ENCODE data around the gene KIF2B.
"Not testable (repeated sequence)": the region's sequence is repeated elsewhere in the genome, so short reads cannot be mapped to it uniquely, and the experiment has no call there.

The KIF2B gene

DNA sequence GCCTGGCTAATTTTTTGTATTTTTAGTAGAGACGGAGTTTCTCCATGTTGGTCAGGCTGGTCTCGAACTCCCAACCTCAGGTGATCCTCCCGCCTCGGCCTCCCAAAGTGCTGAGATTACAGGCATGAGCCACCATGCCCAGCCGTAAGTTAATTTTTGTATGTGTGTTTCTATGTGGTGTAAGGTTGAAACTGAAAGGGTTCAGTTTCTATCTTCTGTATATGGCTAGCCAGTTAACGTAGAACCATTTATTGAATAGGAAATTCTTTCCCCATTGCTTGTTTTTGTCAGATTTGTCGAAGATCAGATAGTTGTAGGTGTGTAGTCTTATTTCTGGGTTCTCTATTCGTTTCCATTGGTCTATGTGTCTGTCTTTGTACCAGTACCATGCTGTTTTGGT, 12.0 kb downstream of the KIF2B start:
- not testable (repeated sequence) for H3K4me1 Mint-ChIP-seq (ENCODE audit: low read depth); H3K36me3 Mint-ChIP-seq (ENCODE audit: low read depth); H3K27ac Mint-ChIP-seq; DNase-seq; H3K27me3 Mint-ChIP-seq; H3K4me3 Mint-ChIP-seq
- peaks cover 17% of the 10 kb centered on the region for H3K9me3 Mint-ChIP-seq

GRCh38 chr17:53837131-53837530, 14.4 kb downstream of the KIF2B start:
- Mint-ChIP-seq H3K27me3 (no peaks in the 10 kb centered on the region), H3K9me3 (peaks cover 15% of the 10 kb centered on the region), H3K4me3 (no peak overlapping the region), H3K36me3 (ENCODE audit: low read depth) (no peaks in the 10 kb centered on the region), H3K4me1 (ENCODE audit: low read depth) (no peaks in the 10 kb centered on the region), H3K27ac (no peak overlapping the region)
- DNase-seq, result no peak

GRCh38 chr17:53844491-53845107, 21.9 kb downstream of the KIF2B start:
- DNase-seq, result no peak
- H3K4me1 Mint-ChIP-seq (ENCODE audit: low read depth), result no peaks in the 10 kb centered on the region
- H3K4me3 Mint-ChIP-seq, result no peak overlapping the region
- H3K9me3 Mint-ChIP-seq, result peaks cover 12% of the 10 kb centered on the region
- no peak overlapping the region for H3K27ac Mint-ChIP-seq
- H3K36me3 Mint-ChIP-seq (ENCODE audit: low read depth), result no peaks in the 10 kb centered on the region
- no peaks in the 10 kb centered on the region for H3K27me3 Mint-ChIP-seq

- not testable (repeated sequence) for H3K9me3 Mint-ChIP-seq; H3K4me1 Mint-ChIP-seq (ENCODE audit: low read depth); H3K27ac Mint-ChIP-seq; H3K4me3 Mint-ChIP-seq; DNase-seq; H3K36me3 Mint-ChIP-seq (ENCODE audit: low read depth); H3K27me3 Mint-ChIP-seq
Observed at GRCh38 chr17:53871128-53871527, 48.4 kb downstream of the KIF2B start.

Measured in activated T-cell treated with anti-CD3 and anti-CD28 coated beads, Interleukin-2, amount 50 U/mL, for 24 hours (primary cell).